Measurements from ENCODE around the gene PPP1R15B. TPM values are rescaled to one million over a fixed set of nuclear protein-coding genes. Genes with fewer than 3 reads are reported as not detected.
A peak's percentile ranks its signal among the peaks of the same experiment; 100 is the strongest.

The PPP1R15B gene
- total and polyA plus RNA-seq, 7 experiments from 2014 or later, result 14.1 to 175 (median 72.8) TPM

- intact Hi-C loops (cut with micrococcal nuclease), result loop anchor here (2.0 to 5.0 kb wide), 3 partner anchors 14 to 315 kb away; partner anchors contain the start of gene PIK3C2B (in 2 of the 2)
- Mint-ChIP-seq H3K27me3 (no peaks in the 10 kb centered on the region), H3K9me3 (no peaks in the 10 kb centered on the region), H3K36me3 (peaks cover 0 to 48% (median 17%) of the 10 kb centered on the region in 5 donors), H3K27ac (peak overlapping the region in 6 of 9 donors; percentile 8 to 73 (median 32)), H3K4me1 (peaks cover 3 to 37% (median 15%) of the 10 kb centered on the region in 7 donors), H3K4me3 (no peak overlapping the region)
- H3K27me3 ChIP-seq (ENCODE audit: control insufficient read depth in 2 of 2, insufficient read depth in 2 of 2, low read length in 2 of 2), result no peaks in the 10 kb centered on the region
- POLR2A ChIA-PET, result interaction anchor here (1.2 to 2.5 kb wide), 3 partner anchors 11 to 54 kb away, joined by 3 to 21 read pairs (median 11); partner anchors contain the start of gene PIK3C2B
- no peaks in the 10 kb centered on the region for H3K9me3 ChIP-seq (ENCODE audit: control insufficient read depth in 2 of 3, low read length in 3 of 3)
- ATAC-seq, result no peak
- no peak for DNase-seq
- peaks cover 0 to 8% of the 10 kb centered on the region in 2 donors for H3K4me1 ChIP-seq (ENCODE audit: control insufficient read depth in 2 of 2, insufficient read depth in 2 of 2, low read length in 2 of 2)
- no peak overlapping the region for H3K4me3 ChIP-seq (ENCODE audit: low read length)
- H3K36me3 ChIP-seq (ENCODE audit: control insufficient read depth in 2 of 3, insufficient read depth in 3 of 3, low read length in 3 of 3), result peaks cover 6 to 86% (median 21%) of the 10 kb centered on the region in 3 experiments
- no peak overlapping the region for H3K27ac ChIP-seq (ENCODE audit: low read depth, low read length)
- CTCF ChIA-PET, result interaction anchor here (0.7 to 22.5 kb wide), 18 partner anchors 9 to 360 kb away, joined by 3 to 434 read pairs (median 5); partner anchors contain the start of genes MDM4 and PIK3C2B
Measured at GRCh38 chr1:204447190-204447589, 35.6 kb upstream of the PPP1R15B start.

GRCh38 chr1:204446413-204447111 lies 34.9 kb upstream of the PPP1R15B start:
- CTCF ChIA-PET, result interaction anchor here (0.6 to 22.5 kb wide), 18 partner anchors 9 to 1560 kb away, joined by 3 to 434 read pairs (median 5); partner anchors contain the start of genes MDM4 and PIK3C2B
- Mint-ChIP-seq H3K27me3 (no peaks in the 10 kb centered on the region), H3K4me1 (peaks cover 3 to 32% (median 11%) of the 10 kb centered on the region in 7 donors), H3K36me3 (peaks cover 3 to 52% (median 23%) of the 10 kb centered on the region in 5 donors), H3K9me3 (no peaks in the 10 kb centered on the region), H3K4me3 (no peak overlapping the region), H3K27ac (peak overlapping the region; percentile 54 to 92 (median 73))
- Histone ChIP-seq H3K9me3 (ENCODE audit: control insufficient read depth in 2 of 3, low read length in 3 of 3) (no peaks in the 10 kb centered on the region), H3K4me3 (ENCODE audit: low read length) (no peak overlapping the region), H3K27ac (ENCODE audit: low read depth, low read length) (peak overlapping the region; percentile 4), H3K27me3 (ENCODE audit: control insufficient read depth in 2 of 2, insufficient read depth in 2 of 2, low read length in 2 of 2) (no peaks in the 10 kb centered on the region), H3K4me1 (ENCODE audit: control insufficient read depth in 2 of 2, insufficient read depth in 2 of 2, low read length in 2 of 2) (peaks cover 0 to 8% of the 10 kb centered on the region in 2 donors), H3K36me3 (ENCODE audit: control insufficient read depth in 2 of 3, insufficient read depth in 3 of 3, low read length in 3 of 3) (peaks cover 6 to 87% (median 27%) of the 10 kb centered on the region in 3 experiments)
- ATAC-seq, result peak; percentile 97
- POLR2A ChIA-PET, result interaction anchor here (0.8 to 2.5 kb wide), 6 partner anchors 31 to 62 kb away, joined by 3 to 21 read pairs (median 5); partner anchors contain the start of gene PIK3C2B
- intact Hi-C loops (cut with micrococcal nuclease), result loop anchor here (1.0 to 5.0 kb wide), 6 partner anchors 14 to 361 kb away; partner anchors contain the start of gene PIK3C2B (in 2 of the 2)
- peak; percentile 61 to 83 (median 75) for DNase-seq

- intact Hi-C loops (cut with micrococcal nuclease), result loop anchor here (1.0 to 5.0 kb wide), 6 partner anchors 15 to 361 kb away; partner anchors contain the start of gene PIK3C2B (in 2 of the 2)
Measured at GRCh38 chr1:204445860-204446412, 34.3 kb upstream of the PPP1R15B start.

GRCh38 chr1:204443871-204444581 lies 32.4 kb upstream of the PPP1R15B start:
- intact Hi-C loops (cut with micrococcal nuclease), result no loop called here
- DNase-seq, result no peak
- Mint-ChIP-seq H3K36me3 (peaks cover 8 to 64% (median 23%) of the 10 kb centered on the region in 5 donors), H3K9me3 (no peaks in the 10 kb centered on the region), H3K27ac (peak overlapping the region in 2 of 9 donors; percentile 4 to 60), H3K4me3 (peak overlapping the region in 1 of 10 donors; percentile 15), H3K27me3 (no peaks in the 10 kb centered on the region), H3K4me1 (peaks cover 3 to 19% (median 6%) of the 10 kb centered on the region in 7 donors)
- ATAC-seq, result no peak
- H3K36me3 ChIP-seq (ENCODE audit: control insufficient read depth in 2 of 3, insufficient read depth in 3 of 3, low read length in 3 of 3), result peaks cover 6 to 84% (median 36%) of the 10 kb centered on the region in 3 experiments
- no peaks in the 10 kb centered on the region for H3K27me3 ChIP-seq (ENCODE audit: control insufficient read depth in 2 of 2, insufficient read depth in 2 of 2, low read length in 2 of 2)
- no peaks in the 10 kb centered on the region for H3K9me3 ChIP-seq (ENCODE audit: control insufficient read depth in 2 of 3, low read length in 3 of 3)
- no peak overlapping the region for H3K4me3 ChIP-seq (ENCODE audit: low read length)
- ChIA-PET POLR2A (interaction anchor here (0.6 to 3.4 kb wide), 5 partner anchors 38 to 69 kb away, joined by 3 to 16 read pairs (median 4); partner anchors contain the start of gene PIK3C2B), CTCF (interaction anchor here (1.3 to 22.5 kb wide), 5 partner anchors 9 to 363 kb away, joined by 3 to 434 read pairs (median 6); partner anchors contain the start of gene PIK3C2B)
- H3K4me1 ChIP-seq (ENCODE audit: control insufficient read depth in 2 of 2, insufficient read depth in 2 of 2, low read length in 2 of 2), result peaks cover 0 to 8% of the 10 kb centered on the region in 2 donors
- H3K27ac ChIP-seq (ENCODE audit: low read depth, low read length), result no peak overlapping the region

More at GRCh38 chr1:204445860-204446412, 34.3 kb upstream of the PPP1R15B start:
- peaks cover 4 to 57% (median 22%) of the 10 kb centered on the region in 5 donors for H3K36me3 Mint-ChIP-seq
- peaks cover 3 to 28% (median 9%) of the 10 kb centered on the region in 7 donors for H3K4me1 Mint-ChIP-seq
- POLR2A ChIA-PET, result interaction anchor here (0.8 to 2.5 kb wide), 7 partner anchors 32 to 63 kb away, joined by 3 to 21 read pairs (median 4); partner anchors contain the start of gene PIK3C2B
- no peaks in the 10 kb centered on the region for H3K9me3 Mint-ChIP-seq
- H3K27ac Mint-ChIP-seq, result peak overlapping the region in 4 of 9 donors; percentile 65 to 91 (median 70)
- Histone ChIP-seq H3K27ac (ENCODE audit: low read depth, low read length) (no peak overlapping the region), H3K4me3 (ENCODE audit: low read length) (no peak overlapping the region), H3K36me3 (ENCODE audit: control insufficient read depth in 2 of 3, insufficient read depth in 3 of 3, low read length in 3 of 3) (peaks cover 6 to 90% (median 33%) of the 10 kb centered on the region in 3 experiments), H3K4me1 (ENCODE audit: control insufficient read depth in 2 of 2, insufficient read depth in 2 of 2, low read length in 2 of 2) (peaks cover 0 to 8% of the 10 kb centered on the region in 2 donors), H3K27me3 (ENCODE audit: control insufficient read depth in 2 of 2, insufficient read depth in 2 of 2, low read length in 2 of 2) (no peaks in the 10 kb centered on the region), H3K9me3 (ENCODE audit: control insufficient read depth in 2 of 3, low read length in 3 of 3) (no peaks in the 10 kb centered on the region)
- CTCF ChIA-PET, result interaction anchor here (0.7 to 22.5 kb wide), 11 partner anchors 15 to 1560 kb away, joined by 3 to 434 read pairs (median 7); partner anchors contain the start of genes MDM4 and PIK3C2B
- no peak overlapping the region for H3K4me3 Mint-ChIP-seq
- peak in 7 of 9 donors; percentile 17 to 56 (median 34) for DNase-seq
- ATAC-seq, result peak; percentile 39
- H3K27me3 Mint-ChIP-seq, result no peaks in the 10 kb centered on the region

GRCh38 chr1:204443260-204443619 lies 31.6 kb upstream of the PPP1R15B start:
- Mint-ChIP-seq H3K36me3 (peaks cover 8 to 63% (median 23%) of the 10 kb centered on the region in 5 donors), H3K9me3 (no peaks in the 10 kb centered on the region), H3K4me1 (peaks cover 0 to 13% (median 5%) of the 10 kb centered on the region in 7 donors), H3K27ac (no peak overlapping the region), H3K4me3 (no peak overlapping the region), H3K27me3 (no peaks in the 10 kb centered on the region)
- no peaks in the 10 kb centered on the region for H3K27me3 ChIP-seq (ENCODE audit: control insufficient read depth in 2 of 2, insufficient read depth in 2 of 2, low read length in 2 of 2)
- peaks cover 0 to 8% of the 10 kb centered on the region in 2 donors for H3K4me1 ChIP-seq (ENCODE audit: control insufficient read depth in 2 of 2, insufficient read depth in 2 of 2, low read length in 2 of 2)
- H3K4me3 ChIP-seq (ENCODE audit: low read length), result no peak overlapping the region
- ChIA-PET POLR2A (interaction anchor here (1.0 to 3.4 kb wide), 3 partner anchors 51 to 63 kb away, joined by 4 to 16 read pairs (median 4); partner anchors contain the start of gene PIK3C2B), CTCF (interaction anchor here (1.3 to 22.5 kb wide), 5 partner anchors 10 to 364 kb away, joined by 3 to 434 read pairs (median 6); partner anchors contain the start of gene PIK3C2B)
- H3K27ac ChIP-seq (ENCODE audit: low read depth, low read length), result no peak overlapping the region
- H3K9me3 ChIP-seq (ENCODE audit: control insufficient read depth in 2 of 3, low read length in 3 of 3), result no peaks in the 10 kb centered on the region
- H3K36me3 ChIP-seq (ENCODE audit: control insufficient read depth in 2 of 3, insufficient read depth in 3 of 3, low read length in 3 of 3), result peaks cover 6 to 84% (median 40%) of the 10 kb centered on the region in 3 experiments
- ATAC-seq, result no peak
- intact Hi-C loops (cut with micrococcal nuclease), result no loop called here
- no peak for DNase-seq

Data from naive thymus-derived CD4-positive, alpha-beta T cell (primary cell).